H9 (cell line): ENCODE data around the gene BCO1. TPM values are rescaled to one million over a fixed set of nuclear protein-coding genes. Genes with fewer than 3 reads are reported as not detected.

Source experiments
- DNase-seq: peaks from one replicate; pipeline ENCODE4 v3.0.0-alpha.2; 2017
- H2AFZ ChIP-seq: one replicate; pipeline ENCODE4 v1.6.1; 2013; ENCODE audit warnings: mild to moderate bottlenecking, low read length, control low read depth, moderate library complexity
- H2AK5ac ChIP-seq: 2 replicates; pipeline ENCODE4 v1.6.1; 2013; ENCODE audit warnings: low read length, control low read depth, mixed read lengths; ENCODE audit not compliant: insufficient read length
- H2BK120ac ChIP-seq: one replicate; pipeline ENCODE4 v1.6.1; 2013; ENCODE audit warnings: low read depth, mild to moderate bottlenecking, low read length, control low read depth, inconsistent platforms; ENCODE audit not compliant: poor library complexity, severe bottlenecking
- H2BK12ac ChIP-seq: 2 replicates; pipeline ENCODE4 v1.6.1; 2013; ENCODE audit warnings: low read length, control low read depth, mixed read lengths, low read depth; ENCODE audit not compliant: insufficient read length
- H2BK15ac ChIP-seq: 2 replicates; pipeline ENCODE4 v1.6.1; 2013; ENCODE audit warnings: low read depth, low read length, control low read depth
- H2BK20ac ChIP-seq: one replicate; pipeline ENCODE4 v1.6.1; 2013; ENCODE audit warnings: low read depth, mild to moderate bottlenecking, low read length, control low read depth, inconsistent platforms; ENCODE audit not compliant: poor library complexity, severe bottlenecking
- H2BK5ac ChIP-seq: 2 replicates; pipeline ENCODE4 v1.6.1; 2013; ENCODE audit warnings: low read length, control low read depth, mixed read lengths; ENCODE audit not compliant: insufficient read length
- H3K14ac ChIP-seq: 2 replicates; pipeline ENCODE4 v1.6.1; 2013; ENCODE audit warnings: low read length, control low read depth; ENCODE audit not compliant: insufficient read depth
- H3K18ac ChIP-seq: 2 replicates; pipeline ENCODE4 v1.6.1; 2013; ENCODE audit warnings: low read depth, mild to moderate bottlenecking, mixed read lengths, low read length, control low read depth; ENCODE audit not compliant: insufficient read length
- H3K23ac ChIP-seq: 2 replicates; pipeline ENCODE4 v1.6.1; 2013; ENCODE audit warnings: low read length, control low read depth, mixed read lengths, low read depth; ENCODE audit not compliant: insufficient read length
- H3K23me2 ChIP-seq: 2 replicates; pipeline ENCODE4 v1.6.1; 2013; ENCODE audit warnings: low read depth, mild to moderate bottlenecking, mixed read lengths, low read length, control low read depth; ENCODE audit not compliant: insufficient read length, poor library complexity, severe bottlenecking
- H3K27ac ChIP-seq: 2 replicates; pipeline ENCODE4 v1.5.1; 2013; ENCODE audit warnings: low read length, control low read depth, mixed read lengths, low read depth; ENCODE audit not compliant: insufficient read length
- H3K27me3 ChIP-seq: 2 replicates; pipeline ENCODE4 v1.6.1; 2013; ENCODE audit warnings: low read length, control low read depth, inconsistent platforms; ENCODE audit not compliant: insufficient read depth
- H3K4ac ChIP-seq: 2 replicates; pipeline ENCODE4 v1.6.1; 2013; ENCODE audit warnings: low read depth, mild to moderate bottlenecking, control low read depth, inconsistent platforms, low read length, moderate library complexity
- H3K4me1 ChIP-seq: 2 replicates; pipeline ENCODE4 v1.6.1; 2013; ENCODE audit warnings: low read length, control low read depth, inconsistent platforms; ENCODE audit not compliant: insufficient read depth
- H3K4me2 ChIP-seq: 2 replicates; pipeline ENCODE4 v1.6.1; 2013; ENCODE audit warnings: low read length, control low read depth, mixed read lengths; ENCODE audit not compliant: insufficient read length, insufficient read depth
- H3K56ac ChIP-seq: 2 replicates; pipeline ENCODE4 v1.6.1; 2013; ENCODE audit warnings: low read depth, mild to moderate bottlenecking, mixed read lengths, low read length, control low read depth; ENCODE audit not compliant: insufficient read length
- H3K79me1 ChIP-seq: 2 replicates; pipeline ENCODE4 v1.6.1; 2013; ENCODE audit warnings: low read depth, mild to moderate bottlenecking, moderate library complexity, low read length, control low read depth, inconsistent platforms; ENCODE audit not compliant: insufficient read depth, poor library complexity, severe bottlenecking
- H3K79me2 ChIP-seq: 2 replicates; pipeline ENCODE4 v1.6.1; 2013; ENCODE audit warnings: low read length, control low read depth, inconsistent platforms; ENCODE audit not compliant: insufficient read depth
- H3K9ac ChIP-seq: 2 replicates; pipeline ENCODE4 v1.6.1; 2013; ENCODE audit warnings: low read length, control low read depth, mixed read lengths; ENCODE audit not compliant: insufficient read length; ENCODE audit errors: extremely low read depth
- H3K9me3 ChIP-seq: one replicate; pipeline ENCODE4 v1.6.1; 2013; ENCODE audit warnings: low read depth, low read length, inconsistent platforms; ENCODE audit not compliant: control insufficient read depth
- H3T11ph ChIP-seq: one replicate; pipeline ENCODE4 v1.6.1; 2013; ENCODE audit warnings: mild to moderate bottlenecking, low read length, control low read depth, inconsistent platforms
- H4K20me1 ChIP-seq: one replicate; pipeline ENCODE4 v1.6.1; 2013; ENCODE audit not compliant: control insufficient read depth, insufficient read length, insufficient read depth
- H4K5ac ChIP-seq: 2 replicates; pipeline ENCODE4 v1.6.1; 2013; ENCODE audit warnings: low read depth, mild to moderate bottlenecking, mixed read lengths, low read length, control low read depth; ENCODE audit not compliant: insufficient read length
- H4K8ac ChIP-seq: replicated peaks from 2 replicates; pipeline ENCODE4 v1.6.1; 2013; ENCODE audit warnings: low read length, control low read depth, mixed read lengths, low read depth; ENCODE audit not compliant: insufficient read length
- H4K91ac ChIP-seq: 2 replicates; pipeline ENCODE4 v1.6.1; 2013; ENCODE audit warnings: low read depth, mild to moderate bottlenecking, moderate library complexity, mixed read lengths, low read length, control low read depth; ENCODE audit not compliant: insufficient read length
- H3K27ac Mint-ChIP-seq, 3 experiments: 2 replicates in 2 of 3; 3 replicates in 1 of 3; pipeline ENCODE4 v1.8.0; 2020 to 2021; ENCODE audit warnings: mixed read lengths in 3 of 3, mild to moderate bottlenecking in 1 of 3, moderate library complexity in 1 of 3
- H3K27me3 Mint-ChIP-seq: 2 replicates; pipeline ENCODE4 v1.8.0; 2021; ENCODE audit warnings: low read depth, mild to moderate bottlenecking, moderate library complexity, mixed read lengths
- H3K36me3 Mint-ChIP-seq, 3 experiments: 2 replicates in 2 of 3; 3 replicates in 1 of 3; pipeline ENCODE4 v1.8.0; 2020 to 2021; ENCODE audit warnings: low read depth in 3 of 3, mixed read lengths in 3 of 3; ENCODE audit not compliant: insufficient read depth in 1 of 3
- H3K4me1 Mint-ChIP-seq, 2 experiments: 2 replicates each; pipeline ENCODE4 v1.8.0; 2020; ENCODE audit warnings: mixed read lengths in 2 of 2
- H3K4me3 Mint-ChIP-seq, 2 experiments: 2 replicates in 1 of 2; 3 replicates in 1 of 2; pipeline ENCODE4 v1.8.0; 2020 to 2021; ENCODE audit warnings: mild to moderate bottlenecking in 2 of 2, mixed read lengths in 2 of 2, moderate library complexity in 1 of 2
- H3K9me3 Mint-ChIP-seq, 2 experiments: 2 replicates in 1 of 2; 3 replicates in 1 of 2; pipeline ENCODE4 v1.8.0; 2020; ENCODE audit warnings: mild to moderate bottlenecking in 2 of 2, mixed read lengths in 2 of 2, moderate library complexity in 1 of 2
- WGBS: extraction: QIAGEN DNeasy Blood & Tissue Kit; methylation state at CpG from one replicate; pipeline ENCODE4 v1.1.7; 2013; ENCODE audit warnings: missing lambda C conversion rate, low lambda C conversion rate, mixed read lengths; ENCODE audit not compliant: insufficient read length; ENCODE audit errors: extremely low coverage; 5-methylcytosine and 5-hydroxymethylcytosine counted together
- total RNA-seq: library from RNA; stranded (reverse); gene quantifications from 2 replicates; pipeline ENCODE4 v1.2.1, GENCODE V29; 2021
- TF ChIP-seq, protein P1 (sequence below): fragments of 200-600 bp; sonication (generic); conservative IDR thresholded peaks from 3 replicates; pipeline ENCODE4 v1.8.0; 2021; ENCODE audit warnings: antibody characterized with exemption, mild to moderate bottlenecking

The BCO1 gene
- total RNA-seq, 1 experiment from 2014 or later: not detected

DNA sequence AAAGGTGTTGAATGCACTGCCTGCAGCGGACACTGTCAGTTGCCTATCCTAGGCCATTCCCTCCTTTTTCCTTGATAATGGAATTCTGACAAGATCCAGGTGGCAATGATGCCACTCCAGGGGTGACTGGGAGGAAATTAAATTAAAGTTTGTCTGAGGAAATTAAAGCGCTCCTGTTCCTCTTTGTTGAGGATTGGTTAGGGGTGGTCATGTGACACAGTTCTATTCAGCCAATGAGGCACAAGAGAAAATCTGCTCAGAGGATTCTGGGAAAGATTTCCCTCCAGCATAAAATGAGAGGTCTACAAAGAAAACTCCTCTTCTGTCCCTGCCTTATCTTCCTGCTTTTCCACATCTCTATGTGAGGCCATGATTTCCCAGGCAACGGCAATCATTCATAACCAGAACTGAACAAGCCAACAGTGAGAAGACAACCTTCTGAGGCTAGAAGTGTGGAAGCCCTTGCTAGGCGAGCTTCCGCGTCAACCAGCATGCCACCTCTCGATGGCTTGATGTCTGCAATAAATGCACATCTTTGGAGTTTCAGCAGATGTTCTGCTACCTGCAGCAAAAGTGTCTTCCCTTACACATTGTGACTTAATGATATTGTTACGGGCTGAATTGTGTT, 5.6 kb upstream of the BCO1 start:
- Histone ChIP-seq H3K9me3 (no peaks in the 10 kb centered on the region), H3K27me3 (no peaks in the 10 kb centered on the region), H4K91ac (no peak overlapping the region), H3K14ac (no peak overlapping the region), H2BK20ac (no peak overlapping the region), H3K23me2 (no peaks in the 10 kb centered on the region), H3K4me1 (no peaks in the 10 kb centered on the region; the same call in 1 of the 2 replicates), H4K5ac (no peak overlapping the region), H4K8ac (no peak overlapping the region), H3K79me2 (no peaks in the 10 kb centered on the region), H3K4me2 (no peak overlapping the region), H3T11ph (no peak overlapping the region), H3K56ac (no peak overlapping the region), H2BK120ac (no peak overlapping the region), H3K79me1 (no peaks in the 10 kb centered on the region), H2AFZ (no peak overlapping the region), H2BK12ac (no peak overlapping the region), H2BK15ac (no peak overlapping the region), H4K20me1 (no peaks in the 10 kb centered on the region), H2AK5ac (no peak overlapping the region), H2BK5ac (no peak overlapping the region), H3K27ac (no peak overlapping the region), H3K23ac (no peak overlapping the region), H3K4ac (no peak overlapping the region), H3K18ac (no peak overlapping the region), H3K9ac (no peak overlapping the region)
- Mint-ChIP-seq H3K4me3 (no peak overlapping the region), H3K27me3 (no peaks in the 10 kb centered on the region; the same call in none of the 2 replicates), H3K36me3 (no peaks in the 10 kb centered on the region), H3K4me1 (peaks cover 9 to 19% of the 10 kb centered on the region in 2 experiments), H3K9me3 (no peaks in the 10 kb centered on the region; a peak in 1 of 5 replicates), H3K27ac (no peak overlapping the region; a peak in 1 of 7 replicates)
- TF ChIP-seq, protein P1, sequence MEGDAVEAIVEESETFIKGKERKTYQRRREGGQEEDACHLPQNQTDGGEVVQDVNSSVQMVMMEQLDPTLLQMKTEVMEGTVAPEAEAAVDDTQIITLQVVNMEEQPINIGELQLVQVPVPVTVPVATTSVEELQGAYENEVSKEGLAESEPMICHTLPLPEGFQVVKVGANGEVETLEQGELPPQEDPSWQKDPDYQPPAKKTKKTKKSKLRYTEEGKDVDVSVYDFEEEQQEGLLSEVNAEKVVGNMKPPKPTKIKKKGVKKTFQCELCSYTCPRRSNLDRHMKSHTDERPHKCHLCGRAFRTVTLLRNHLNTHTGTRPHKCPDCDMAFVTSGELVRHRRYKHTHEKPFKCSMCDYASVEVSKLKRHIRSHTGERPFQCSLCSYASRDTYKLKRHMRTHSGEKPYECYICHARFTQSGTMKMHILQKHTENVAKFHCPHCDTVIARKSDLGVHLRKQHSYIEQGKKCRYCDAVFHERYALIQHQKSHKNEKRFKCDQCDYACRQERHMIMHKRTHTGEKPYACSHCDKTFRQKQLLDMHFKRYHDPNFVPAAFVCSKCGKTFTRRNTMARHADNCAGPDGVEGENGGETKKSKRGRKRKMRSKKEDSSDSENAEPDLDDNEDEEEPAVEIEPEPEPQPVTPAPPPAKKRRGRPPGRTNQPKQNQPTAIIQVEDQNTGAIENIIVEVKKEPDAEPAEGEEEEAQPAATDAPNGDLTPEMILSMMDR: no peak
- DNase-seq: no peak
- WGBS: no CpG with 5 or more reads among the region's 8 CpGs
